ENCODE data around the gene ANKRD18B.
A peak's percentile ranks its signal among the peaks of the same experiment; 100 is the strongest.
"Not testable (repeated sequence)": the region's sequence is repeated elsewhere in the genome, so short reads cannot be mapped to it uniquely, and the experiment has no call there.

ANKRD18B gene

GRCh38 chr9:33523397-33524305, at the start of gene ANKRD18B:
Gene ANKRD18B, plus strand, starts transcription at chr9:33524251. Its CDS starts 239 bp downstream, at chr9:33524490.
- not testable (repeated sequence) for DNase-seq (ENCODE audit: low read depth in 2 of 2)

- no peak for DNase-seq (ENCODE audit: low read depth in 2 of 2)
These were observed 48.7 kb upstream of the ANKRD18B start for GRCh38 chr9:33475357-33475756.

GRCh38 chr9:33476503-33476902, 47.5 kb upstream of the ANKRD18B start:
- DNase-seq (ENCODE audit: low read depth in 2 of 2): no peak

GRCh38 chr9:33480106-33480505, 43.9 kb upstream of the ANKRD18B start:
- no peak for DNase-seq (ENCODE audit: low read depth in 2 of 2)

- DNase-seq (ENCODE audit: low read depth in 2 of 2): no peak
These were observed 43.1 kb upstream of the ANKRD18B start for GRCh38 chr9:33480976-33481375.

GRCh38 chr9:33485312-33485711, 38.7 kb upstream of the ANKRD18B start:
- not testable (repeated sequence) for DNase-seq (ENCODE audit: low read depth in 2 of 2)

GRCh38 chr9:33489066-33489465, 35.0 kb upstream of the ANKRD18B start:
- DNase-seq (ENCODE audit: low read depth in 2 of 2): peak; percentile 71 to 79

GRCh38 chr9:33493819-33494218, 30.2 kb upstream of the ANKRD18B start:
- DNase-seq (ENCODE audit: low read depth in 2 of 2): not testable (repeated sequence)

GRCh38 chr9:33498387-33498786, 25.7 kb upstream of the ANKRD18B start:
- DNase-seq (ENCODE audit: low read depth in 2 of 2): no peak

GRCh38 chr9:33506626-33507370, 17.3 kb upstream of the ANKRD18B start:
- peak; percentile 81 to 82 for DNase-seq (ENCODE audit: low read depth in 2 of 2)

GRCh38 chr9:33510262-33511183, 13.5 kb upstream of the ANKRD18B start:
- DNase-seq (ENCODE audit: low read depth in 2 of 2): no peak

- not testable (repeated sequence) for DNase-seq (ENCODE audit: low read depth in 2 of 2)
These were observed 12.9 kb upstream of the ANKRD18B start for GRCh38 chr9:33511184-33511517.

GRCh38 chr9:33512535-33512934, 11.5 kb upstream of the ANKRD18B start:
- DNase-seq (ENCODE audit: low read depth in 2 of 2): not testable (repeated sequence)

- not testable (repeated sequence) for DNase-seq (ENCODE audit: low read depth in 2 of 2)
These were observed 8.6 kb upstream of the ANKRD18B start for GRCh38 chr9:33515342-33515995.

- not testable (repeated sequence) for DNase-seq (ENCODE audit: low read depth in 2 of 2)
These were observed 7.7 kb upstream of the ANKRD18B start for GRCh38 chr9:33516397-33516796.

GRCh38 chr9:33517373-33517772, 6.7 kb upstream of the ANKRD18B start:
- DNase-seq (ENCODE audit: low read depth in 2 of 2): no peak

- DNase-seq (ENCODE audit: low read depth in 2 of 2): not testable (repeated sequence)
These were observed 6.0 kb upstream of the ANKRD18B start for GRCh38 chr9:33517934-33518577.

- DNase-seq (ENCODE audit: low read depth in 2 of 2): not testable (repeated sequence)
These were observed 2.2 kb upstream of the ANKRD18B start for GRCh38 chr9:33521861-33522260.

- DNase-seq (ENCODE audit: low read depth in 2 of 2): no peak
These were observed 376 bp downstream of the ANKRD18B start for GRCh38 chr9:33524306-33524947.

- DNase-seq (ENCODE audit: low read depth in 2 of 2): not testable (repeated sequence)
These were observed 4.0 kb downstream of the ANKRD18B start for GRCh38 chr9:33528069-33528468.
